Measurements from ENCODE around the gene DIAPH2. TPM values are rescaled to one million over a fixed set of nuclear protein-coding genes. Genes with fewer than 3 reads are reported as not detected.
A peak's percentile ranks its signal among the peaks of the same experiment; 100 is the strongest.

Gene DIAPH2
- total RNA-seq, 1 donor from 2014 or later = 18.9 TPM

- H3K27me3 Mint-ChIP-seq = no peaks in the 10 kb centered on the region
- H3K27ac Mint-ChIP-seq = no peak overlapping the region
- peaks cover under 1% of the 10 kb centered on the region for H3K36me3 Mint-ChIP-seq
- TF ChIP-seq CTCF (conservative IDR thresholded peaks at IDR 0.05) = no peak
- DNase-seq (ENCODE audit: extremely low spot score, unreplicated experiment) = no peak
- H3K4me1 Mint-ChIP-seq (ENCODE audit: unreplicated experiment) = peaks cover 3% of the 10 kb centered on the region
- H3K9me3 Mint-ChIP-seq = no peaks in the 10 kb centered on the region
- H3K4me3 Mint-ChIP-seq = no peak overlapping the region
Observed at GRCh38 chrX:96761566-96761965, 76.9 kb downstream of the DIAPH2 start.

- H3K4me3 Mint-ChIP-seq = no peak overlapping the region
- no peaks in the 10 kb centered on the region for H3K27me3 Mint-ChIP-seq
Observed at GRCh38 chrX:96763608-96764007, 79.0 kb downstream of the DIAPH2 start.

GRCh38 chrX:96764864-96765263 is 80.2 kb downstream of the DIAPH2 start:
- DNase-seq (ENCODE audit: extremely low spot score, unreplicated experiment) = no peak
- Mint-ChIP-seq H3K4me3 (no peak overlapping the region), H3K36me3 (no peaks in the 10 kb centered on the region), H3K27ac (no peak overlapping the region), H3K4me1 (ENCODE audit: unreplicated experiment) (peaks cover 3% of the 10 kb centered on the region), H3K27me3 (no peaks in the 10 kb centered on the region), H3K9me3 (no peaks in the 10 kb centered on the region)
- TF ChIP-seq CTCF (conservative IDR thresholded peaks at IDR 0.05) = no peak

More at GRCh38 chrX:96763608-96764007, 79.0 kb downstream of the DIAPH2 start:
- no peak for DNase-seq (ENCODE audit: extremely low spot score, unreplicated experiment)
- no peaks in the 10 kb centered on the region for H3K36me3 Mint-ChIP-seq
- H3K9me3 Mint-ChIP-seq = no peaks in the 10 kb centered on the region
- H3K27ac Mint-ChIP-seq = no peak overlapping the region
- peaks cover 3% of the 10 kb centered on the region for H3K4me1 Mint-ChIP-seq (ENCODE audit: unreplicated experiment)
- no peak for TF ChIP-seq CTCF (conservative IDR thresholded peaks at IDR 0.05)

- no peaks in the 10 kb centered on the region for H3K27me3 Mint-ChIP-seq
Observed at GRCh38 chrX:96770315-96770714, 85.7 kb downstream of the DIAPH2 start.

GRCh38 chrX:96771486-96771885 is 86.8 kb downstream of the DIAPH2 start:
- Mint-ChIP-seq H3K27ac (no peak overlapping the region), H3K36me3 (peaks cover 3% of the 10 kb centered on the region), H3K4me1 (ENCODE audit: unreplicated experiment) (no peaks in the 10 kb centered on the region), H3K4me3 (no peak overlapping the region), H3K9me3 (no peaks in the 10 kb centered on the region), H3K27me3 (no peaks in the 10 kb centered on the region)
- DNase-seq (ENCODE audit: extremely low spot score, unreplicated experiment) = no peak
- no peak for TF ChIP-seq CTCF (conservative IDR thresholded peaks at IDR 0.05)

More at GRCh38 chrX:96770315-96770714, 85.7 kb downstream of the DIAPH2 start:
- Mint-ChIP-seq H3K4me3 (no peak overlapping the region), H3K4me1 (ENCODE audit: unreplicated experiment) (peaks cover 3% of the 10 kb centered on the region), H3K27ac (no peak overlapping the region), H3K36me3 (peaks cover 1% of the 10 kb centered on the region), H3K9me3 (no peaks in the 10 kb centered on the region)
- TF ChIP-seq CTCF (conservative IDR thresholded peaks at IDR 0.05) = peak; percentile 85
- no peak for DNase-seq (ENCODE audit: extremely low spot score, unreplicated experiment)

- Mint-ChIP-seq H3K27me3 (no peaks in the 10 kb centered on the region), H3K36me3 (peaks cover 3% of the 10 kb centered on the region), H3K4me3 (no peak overlapping the region), H3K4me1 (ENCODE audit: unreplicated experiment) (no peaks in the 10 kb centered on the region), H3K9me3 (no peaks in the 10 kb centered on the region), H3K27ac (no peak overlapping the region)
- TF ChIP-seq CTCF (conservative IDR thresholded peaks at IDR 0.05) = no peak
- no peak for DNase-seq (ENCODE audit: extremely low spot score, unreplicated experiment)
Observed at GRCh38 chrX:96774116-96774515, 89.5 kb downstream of the DIAPH2 start.

All from type B pancreatic cell (in vitro differentiated cells).